HG03342 (cell line): Measurements from ENCODE around the gene DMAP1.

Source experiments
- ATAC-seq: cut with Tn5 transposase; IDR thresholded peaks from one replicate; pipeline ENCODE4 v1.9.1; 2021; ENCODE audit warnings: mild to moderate bottlenecking, moderate library complexity; ENCODE audit not compliant: unreplicated experiment

DMAP1 gene

DNA sequence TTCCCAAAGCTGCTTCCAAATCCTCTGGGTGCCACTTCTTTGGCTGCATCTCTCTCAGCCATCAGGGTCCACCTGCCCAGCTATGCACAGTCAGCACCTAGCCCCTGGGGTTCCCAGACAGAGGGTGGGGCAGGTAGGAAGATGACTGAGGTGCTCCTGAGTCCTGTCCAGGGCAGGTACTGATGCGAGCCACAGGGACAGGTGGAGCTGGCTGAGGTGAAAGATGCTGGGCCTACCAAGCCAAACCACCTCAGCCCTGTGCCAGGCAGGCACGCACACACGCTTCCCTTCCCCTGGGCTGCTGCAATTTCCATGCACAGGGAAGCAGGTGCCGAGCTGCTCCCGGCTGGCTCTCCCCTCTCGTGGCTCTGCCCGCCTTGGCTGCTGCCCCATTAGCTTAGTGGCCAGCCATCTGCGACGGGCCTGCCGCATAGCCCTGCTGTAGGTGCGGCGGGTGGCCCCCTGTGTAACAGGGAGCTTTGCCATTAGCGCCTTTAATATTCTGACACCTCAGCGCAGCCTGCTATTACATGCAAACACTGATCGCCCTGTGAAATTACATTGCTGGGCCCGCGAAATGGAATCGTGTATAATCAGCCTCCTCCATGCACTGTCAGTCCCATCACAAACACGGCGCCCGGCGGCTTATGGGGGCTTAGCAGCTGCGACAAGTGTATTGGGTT lies 38.9 kb downstream of the DMAP1 start:
- no peak for ATAC-seq

- no peak for ATAC-seq
Observed at GRCh38 chr1:44254392-44254910, 41.2 kb downstream of the DMAP1 start.

- no peak for ATAC-seq
Observed at GRCh38 chr1:44256762-44257554, 43.7 kb downstream of the DMAP1 start.

GRCh38 chr1:44259090-44259489 lies 45.8 kb downstream of the DMAP1 start:
- no peak for ATAC-seq

DNA sequence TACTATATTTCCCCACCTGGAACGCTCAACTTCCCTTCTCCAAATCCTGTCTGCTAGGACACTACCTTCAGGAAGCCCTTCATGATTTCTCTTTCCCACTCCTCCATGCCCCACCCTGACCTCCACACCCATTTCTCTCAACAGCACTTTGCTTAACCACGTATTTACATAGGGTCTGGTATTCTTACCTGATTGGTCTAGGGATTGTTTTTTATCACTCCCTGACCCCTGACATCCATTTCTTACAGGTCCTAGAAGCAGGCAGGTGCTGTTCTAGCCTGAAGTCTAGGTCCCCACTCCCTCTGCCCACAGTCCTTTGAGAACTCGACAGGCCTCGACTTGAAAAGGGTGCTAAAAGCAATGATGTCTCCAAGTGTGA lies 47.5 kb downstream of the DMAP1 start:
- ATAC-seq, result no peak

DNA sequence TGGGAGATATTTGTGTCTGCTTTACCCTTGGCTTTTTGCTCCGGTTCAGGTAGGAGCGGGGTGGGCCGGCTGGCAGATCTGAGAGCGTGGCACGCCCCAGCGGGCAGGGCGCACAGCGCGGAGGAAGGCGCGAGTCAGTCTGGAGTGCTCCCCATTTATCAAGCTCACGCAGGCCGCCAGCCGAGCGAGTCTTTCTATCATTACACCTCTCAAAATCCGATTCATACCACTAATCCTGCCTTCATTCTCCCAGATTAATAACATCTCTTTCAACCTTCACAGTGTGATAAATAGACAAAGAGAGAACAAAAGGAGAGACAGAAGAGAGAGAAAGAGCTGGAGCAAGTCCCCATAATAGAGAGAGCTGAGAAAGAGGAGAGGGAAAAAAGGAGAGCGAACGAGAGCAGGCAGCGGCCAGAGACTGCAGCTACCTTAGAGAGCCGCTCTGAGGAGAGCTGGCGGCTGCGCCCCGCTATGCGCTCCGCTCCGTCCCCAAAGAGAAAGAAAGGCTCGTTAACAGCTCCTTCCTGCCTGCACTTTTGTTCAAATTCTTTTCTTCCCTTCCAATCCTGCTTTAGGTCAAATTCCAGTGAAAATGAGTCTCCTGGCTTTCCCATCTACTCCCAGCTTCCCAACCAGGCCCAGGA lies 48.0 kb downstream of the DMAP1 start:
- no peak for ATAC-seq

DNA sequence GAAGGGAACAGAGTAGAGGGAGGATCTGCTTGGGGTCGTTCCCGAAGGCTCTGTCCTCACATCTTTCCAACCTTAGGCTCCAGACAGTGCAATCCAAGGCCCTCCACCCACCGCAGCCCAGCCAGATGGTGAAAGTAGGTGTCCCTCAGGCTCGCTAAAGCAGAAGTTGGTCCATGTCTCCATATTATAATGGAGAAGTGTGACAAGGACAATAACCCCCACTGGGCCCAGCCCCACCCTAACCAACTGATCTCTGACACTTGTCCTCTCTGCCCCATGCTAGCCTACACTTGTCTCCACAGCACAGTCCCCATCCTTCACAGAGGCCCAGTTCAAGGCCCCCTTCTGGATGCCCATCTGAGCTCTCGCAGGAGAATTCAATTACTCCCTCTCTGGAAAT lies 48.7 kb downstream of the DMAP1 start:
- ATAC-seq, result no peak

DNA sequence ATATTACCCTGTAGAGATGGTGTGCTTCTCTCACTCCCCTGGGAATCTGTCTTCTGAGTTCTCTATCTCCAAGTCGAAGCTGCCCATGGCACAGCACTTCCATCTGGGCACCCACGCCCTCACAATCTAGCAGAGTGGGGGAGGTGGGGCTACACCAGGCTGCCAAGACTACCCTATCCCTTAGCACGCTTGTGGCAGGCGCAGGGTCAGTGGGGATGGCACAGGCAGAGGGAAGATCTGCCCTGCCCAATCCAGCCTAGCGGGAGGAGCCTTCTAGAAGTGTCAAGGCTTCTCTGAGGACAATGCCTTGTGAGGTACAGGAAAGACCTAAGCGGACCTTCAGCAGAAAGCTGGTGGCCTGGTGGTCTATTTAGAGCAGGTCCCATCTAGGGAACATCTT lies 49.1 kb downstream of the DMAP1 start:
- no peak for ATAC-seq

DNA sequence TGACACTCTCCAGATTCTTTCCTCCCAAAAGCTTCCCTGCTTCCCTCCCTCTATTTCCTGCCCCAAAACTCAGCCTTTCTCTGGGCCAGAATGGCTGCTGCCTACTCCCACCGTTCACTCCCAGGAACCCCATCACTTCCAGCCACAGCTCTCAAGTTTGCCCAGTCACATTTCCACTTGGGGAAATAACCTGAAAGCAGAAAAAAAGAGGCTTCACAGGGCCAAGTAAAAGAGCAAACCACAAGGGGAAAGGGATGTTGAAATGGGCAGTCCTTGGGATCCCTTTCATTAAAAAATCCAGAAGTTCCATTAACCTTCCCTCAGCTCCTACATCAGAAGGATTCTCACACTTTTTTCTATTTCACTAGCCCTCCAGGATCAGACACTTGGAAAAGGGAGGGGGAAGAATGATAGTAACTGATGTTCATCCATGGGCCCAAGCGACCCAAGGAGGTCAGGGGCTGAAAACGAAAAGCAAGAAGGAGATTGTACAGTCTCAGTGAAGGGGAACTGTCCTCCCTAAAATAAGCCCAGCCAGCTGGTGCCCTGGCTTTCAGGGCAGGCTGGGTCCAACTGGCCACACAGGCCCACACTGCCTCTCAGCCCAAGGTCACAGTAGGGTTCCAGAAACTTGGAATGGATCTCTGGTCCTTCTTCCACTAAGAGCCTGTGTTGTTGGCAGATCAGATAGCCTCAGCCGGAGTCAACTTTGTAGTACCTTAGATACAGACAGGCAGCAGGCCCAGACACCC lies 49.7 kb downstream of the DMAP1 start:
- no peak for ATAC-seq

GRCh38 chr1:44263568-44264450 lies 50.5 kb downstream of the DMAP1 start:
- no peak for ATAC-seq

DNA sequence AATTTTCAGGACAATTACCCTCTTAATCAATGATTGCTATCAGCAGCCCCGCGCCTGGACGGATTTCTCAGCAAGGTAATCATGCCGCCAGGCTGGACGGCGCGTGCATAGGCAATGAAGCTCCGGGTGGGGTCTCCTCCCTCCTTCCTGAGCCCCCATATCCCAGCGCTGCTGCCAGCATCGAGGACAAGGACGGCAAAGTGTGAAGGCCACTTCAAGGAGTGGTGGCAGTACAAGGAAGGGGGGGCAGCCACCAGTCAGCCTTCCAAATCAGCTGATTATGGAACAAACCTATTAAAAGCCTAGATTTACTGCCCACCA lies 51.1 kb downstream of the DMAP1 start:
- no peak for ATAC-seq

- ATAC-seq, result no peak
Observed at GRCh38 chr1:44265656-44266358, 52.5 kb downstream of the DMAP1 start.

- ATAC-seq, result no peak
Observed at GRCh38 chr1:44266400-44267344, 53.4 kb downstream of the DMAP1 start.

DNA sequence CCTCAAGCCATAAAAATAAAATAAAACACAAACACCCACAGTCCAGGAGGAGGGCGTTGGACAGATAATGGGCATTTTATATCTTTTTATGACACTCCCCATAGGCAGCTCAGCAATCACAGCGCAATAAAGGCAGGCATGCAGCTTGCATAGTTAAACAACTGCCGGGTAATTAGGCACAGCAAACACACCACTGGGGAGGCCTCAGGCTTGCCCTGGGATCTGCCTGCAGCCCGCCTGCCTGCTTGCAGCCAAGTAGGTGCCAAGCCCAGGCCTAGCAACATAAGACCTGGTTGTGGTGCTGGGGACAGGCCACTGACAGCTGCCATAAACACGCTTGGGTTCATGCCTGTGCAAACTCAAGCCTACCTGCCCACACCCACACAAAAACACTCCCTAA lies 54.2 kb downstream of the DMAP1 start:
- no peak for ATAC-seq

- ATAC-seq, result no peak
Observed at GRCh38 chr1:44268054-44268453, 54.8 kb downstream of the DMAP1 start.
